Loucy (cell line): ENCODE measurements around the gene FREM3.

ENCODE experiments used
- H2AFZ ChIP-seq: fragments of 200-600 bp; sonication (generic); 2 replicates; pipeline ENCODE4 v1.6.0; 2016; ENCODE audit warnings: antibody characterized with exemption, mild to moderate bottlenecking, low read length, moderate library complexity
- H3F3A ChIP-seq: fragments of 200-600 bp; 2 replicates; pipeline ENCODE4 v1.6.0; 2016; ENCODE audit warnings: antibody characterized with exemption, low read depth, mild to moderate bottlenecking
- H3K27me3 ChIP-seq: fragments of 200-600 bp; sonication (generic); 2 replicates; pipeline ENCODE4 v1.6.1; 2014; ENCODE audit warnings: low read length, mild to moderate bottlenecking; ENCODE audit not compliant: insufficient read depth, poor library complexity, severe bottlenecking
- H3K36me3 ChIP-seq: fragments of 200-600 bp; sonication (generic); 2 replicates; pipeline ENCODE4 v1.6.1; 2016; ENCODE audit warnings: low read length; ENCODE audit not compliant: insufficient read depth
- H3K4me1 ChIP-seq: fragments of 200-600 bp; sonication (generic); 2 replicates; pipeline ENCODE4 v1.5.1; 2014; ENCODE audit warnings: low read length, mild to moderate bottlenecking; ENCODE audit not compliant: insufficient read depth, poor library complexity, severe bottlenecking
- H3K4me2 ChIP-seq: fragments of 200-600 bp; sonication (generic); 2 replicates; pipeline ENCODE4 v1.6.0; 2014; ENCODE audit warnings: antibody characterized with exemption, low read length, low read depth, mild to moderate bottlenecking; ENCODE audit not compliant: poor library complexity, severe bottlenecking
- H3K4me3 ChIP-seq: fragments of 200-600 bp; sonication (generic); 2 replicates; pipeline ENCODE4 v1.5.1; 2014; ENCODE audit warnings: low read length, mild to moderate bottlenecking, mixed read lengths; ENCODE audit not compliant: poor library complexity, severe bottlenecking
- H3K79me2 ChIP-seq: fragments of 200-600 bp; sonication (generic); 2 replicates; pipeline ENCODE4 v1.6.1; 2014; ENCODE audit warnings: low read length; ENCODE audit not compliant: insufficient read depth
- H3K9ac ChIP-seq: fragments of 200-600 bp; sonication (generic); 2 replicates; pipeline ENCODE4 v1.6.0; 2014; ENCODE audit warnings: mild to moderate bottlenecking, low read depth, low read length, moderate library complexity; ENCODE audit not compliant: poor library complexity, severe bottlenecking
- H3K9me2 ChIP-seq: fragments of 200-600 bp; sonication (generic); replicated peaks from 2 replicates; pipeline ENCODE4 v1.6.1; 2016; ENCODE audit warnings: low read depth, low read length, mixed read lengths
- H3K9me3 ChIP-seq: fragments of 200-600 bp; sonication (generic); 2 replicates; pipeline ENCODE4 v1.6.1; 2014; ENCODE audit warnings: mild to moderate bottlenecking, antibody characterized with exemption, low read length, low read depth; ENCODE audit not compliant: insufficient read depth
- H4K20me1 ChIP-seq: fragments of 200-600 bp; sonication (generic); 2 replicates; pipeline ENCODE4 v1.6.0; 2014; ENCODE audit warnings: antibody characterized with exemption, low read length, mild to moderate bottlenecking; ENCODE audit not compliant: insufficient read depth, poor library complexity, severe bottlenecking
- CTCF ChIP-seq: fragments of 200-600 bp; sonication (generic); conservative IDR thresholded peaks from 2 replicates; pipeline ENCODE4 v1.5.1; 2014; ENCODE audit warnings: mild to moderate bottlenecking, antibody characterized with exemption, low read length
- EZH2phosphoT487 ChIP-seq: fragments of 200-600 bp; IDR thresholded peaks from 2 replicates; pipeline ENCODE4 v1.6.1; 2018; ENCODE audit warnings: antibody characterized with exemption, mild to moderate bottlenecking, moderate library complexity, borderline replicate concordance

Gene FREM3

GRCh38 chr4:143555676-143556075 is 144.8 kb downstream of the FREM3 start:
- Histone ChIP-seq H3K79me2 (peaks cover 12% of the 10 kb centered on the region; the same call in 1 of the 2 replicates), H3K9ac (no peak overlapping the region), H3K9me2 (no peaks in the 10 kb centered on the region), H3K36me3 (peaks cover 36% of the 10 kb centered on the region), H3K4me2 (no peak overlapping the region), H3F3A (no peaks in the 10 kb centered on the region), H3K4me1 (peaks cover 3% of the 10 kb centered on the region), H3K9me3 (no peaks in the 10 kb centered on the region), H2AFZ (no peak overlapping the region), H3K4me3 (no peak overlapping the region), H3K27me3 (no peaks in the 10 kb centered on the region), H4K20me1 (no peaks in the 10 kb centered on the region)
- TF ChIP-seq EZH2phosphoT487, result no peak
- TF ChIP-seq CTCF, result no peak

GRCh38 chr4:143554728-143555597 is 145.5 kb downstream of the FREM3 start:
- TF ChIP-seq CTCF (no peak), EZH2phosphoT487 (no peak)
- Histone ChIP-seq H3K36me3 (peaks cover 42% of the 10 kb centered on the region), H3K4me3 (no peak overlapping the region)

DNA sequence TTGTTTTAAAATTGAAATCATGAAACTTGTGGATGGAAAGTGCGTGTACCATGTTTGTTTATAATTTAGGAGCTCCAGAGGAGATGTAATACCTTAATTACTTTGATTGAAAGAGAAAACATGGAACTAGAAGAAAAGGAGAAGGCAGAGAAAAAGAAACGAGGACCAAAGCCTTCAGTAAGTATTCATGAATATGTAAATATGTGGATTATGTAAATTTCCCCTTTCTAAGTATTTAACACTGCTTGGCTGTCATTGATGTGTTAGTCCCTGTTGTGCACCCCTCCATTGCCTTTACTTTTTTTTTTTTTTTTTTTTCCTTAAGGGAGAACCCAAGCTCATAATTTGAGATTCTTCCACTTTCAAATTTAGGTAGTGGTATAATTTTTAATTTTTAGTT is 150.5 kb downstream of the FREM3 start:
- H3K36me3 ChIP-seq, result peaks cover 92% of the 10 kb centered on the region
- H3K4me1 ChIP-seq, result no peaks in the 10 kb centered on the region

More at GRCh38 chr4:143554728-143555597, 145.5 kb downstream of the FREM3 start:
- H3K9ac ChIP-seq, result no peak overlapping the region
- H3F3A ChIP-seq, result no peaks in the 10 kb centered on the region
- no peak overlapping the region for H2AFZ ChIP-seq
- no peaks in the 10 kb centered on the region for H3K9me3 ChIP-seq
- H3K9me2 ChIP-seq, result no peaks in the 10 kb centered on the region
- no peak overlapping the region for H3K4me2 ChIP-seq
- H3K79me2 ChIP-seq, result peaks cover 5% of the 10 kb centered on the region; the same call in 1 of the 2 replicates
- no peaks in the 10 kb centered on the region for H3K4me1 ChIP-seq
- no peaks in the 10 kb centered on the region for H4K20me1 ChIP-seq
- no peaks in the 10 kb centered on the region for H3K27me3 ChIP-seq

GRCh38 chr4:143539670-143540023 is 160.8 kb downstream of the FREM3 start:
- Histone ChIP-seq H3K4me2 (no peak overlapping the region), H3K9me3 (no peaks in the 10 kb centered on the region), H3K79me2 (no peaks in the 10 kb centered on the region), H4K20me1 (peaks cover 3% of the 10 kb centered on the region), H3K36me3 (peaks cover 94% of the 10 kb centered on the region), H2AFZ (no peak overlapping the region), H3K4me3 (no peak overlapping the region), H3F3A (no peaks in the 10 kb centered on the region), H3K27me3 (no peaks in the 10 kb centered on the region), H3K4me1 (no peaks in the 10 kb centered on the region), H3K9ac (no peak overlapping the region), H3K9me2 (no peaks in the 10 kb centered on the region)
- TF ChIP-seq EZH2phosphoT487 (no peak), CTCF (no peak)

More for the DNA sequence above, 150.5 kb downstream of the FREM3 start:
- Histone ChIP-seq H3K4me2 (no peak overlapping the region), H3K79me2 (no peaks in the 10 kb centered on the region; the same call in 1 of the 2 replicates), H3K9ac (no peak overlapping the region), H3K9me3 (no peaks in the 10 kb centered on the region), H3K4me3 (no peak overlapping the region), H3F3A (no peaks in the 10 kb centered on the region), H4K20me1 (no peaks in the 10 kb centered on the region), H2AFZ (no peak overlapping the region), H3K27me3 (no peaks in the 10 kb centered on the region), H3K9me2 (no peaks in the 10 kb centered on the region)
- no peak for TF ChIP-seq EZH2phosphoT487
